ENCODE data around the gene FDX2.

The FDX2 gene

GRCh38 chr19:10299545-10300458, 16.0 kb downstream of the FDX2 start:
- no peak for DNase-seq

GRCh38 chr19:10295847-10296591, 19.8 kb downstream of the FDX2 start:
- no peak for DNase-seq

DNA sequence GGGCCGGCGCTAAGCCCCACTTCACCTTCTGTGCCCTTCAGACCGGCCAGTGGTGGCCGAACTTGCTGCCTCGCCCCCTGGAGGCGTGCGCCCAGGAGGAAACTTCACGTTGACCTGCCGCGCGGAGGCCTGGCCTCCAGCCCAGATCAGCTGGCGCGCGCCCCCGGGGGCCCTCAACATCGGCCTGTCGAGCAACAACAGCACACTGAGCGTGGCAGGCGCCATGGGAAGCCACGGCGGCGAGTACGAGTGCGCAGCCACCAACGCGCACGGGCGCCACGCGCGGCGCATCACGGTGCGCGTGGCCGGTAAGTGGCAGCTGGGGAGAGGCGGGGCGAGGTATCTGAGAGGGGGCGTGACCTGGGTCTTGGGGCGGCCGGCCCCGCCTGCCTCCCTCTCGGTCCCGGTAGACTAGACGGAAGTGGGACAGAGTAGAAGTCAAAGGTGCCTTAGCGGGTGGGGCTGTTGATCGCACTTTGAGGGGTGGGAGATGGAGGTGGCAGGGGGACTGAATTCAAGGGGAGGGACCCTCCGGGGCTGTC, 20.4 kb downstream of the FDX2 start:
- DNase-seq: no peak

GRCh38 chr19:10294368-10294697, 21.5 kb downstream of the FDX2 start:
- DNase-seq: no peak

- no peak for DNase-seq
Observed at GRCh38 chr19:10293637-10294367, 22.0 kb downstream of the FDX2 start.

DNA sequence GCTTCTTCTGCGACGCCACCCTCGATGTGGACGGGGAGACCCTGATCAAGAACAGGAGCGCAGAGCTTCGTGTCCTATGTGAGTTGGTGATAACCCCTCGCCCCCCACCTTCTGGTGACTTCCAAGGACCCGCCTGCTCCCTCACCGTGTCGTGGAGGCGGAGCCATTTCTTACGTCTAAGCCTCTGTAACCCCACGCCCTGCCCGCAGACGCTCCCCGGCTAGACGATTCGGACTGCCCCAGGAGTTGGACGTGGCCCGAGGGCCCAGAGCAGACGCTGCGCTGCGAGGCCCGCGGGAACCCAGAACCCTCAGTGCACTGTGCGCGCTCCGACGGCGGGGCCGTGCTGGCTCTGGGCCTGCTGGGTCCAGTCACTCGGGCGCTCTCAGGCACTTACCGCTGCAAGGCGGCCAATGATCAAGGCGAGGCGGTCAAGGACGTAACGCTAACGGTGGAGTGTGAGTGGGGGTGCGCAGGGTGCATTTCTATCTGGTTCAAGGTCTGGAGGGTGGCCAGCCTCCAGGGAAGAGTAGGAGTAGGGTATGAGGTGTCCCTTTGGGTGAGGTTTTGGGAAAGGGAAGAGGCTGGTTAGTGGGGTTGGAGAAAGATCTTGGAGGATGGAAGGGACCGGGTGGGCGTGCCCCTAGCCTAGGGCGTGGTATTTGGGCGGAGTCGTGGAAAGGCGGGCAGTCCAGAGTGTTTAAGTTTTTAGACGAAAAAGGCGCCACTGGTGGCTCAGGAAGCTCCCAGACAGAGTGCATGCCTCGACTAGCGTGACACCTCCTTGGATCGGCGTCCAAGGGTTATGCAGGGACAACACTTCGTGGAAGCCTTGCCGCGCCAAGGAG, 22.8 kb downstream of the FDX2 start:
- DNase-seq: no peak

- no peak for DNase-seq
Observed at GRCh38 chr19:10292206-10292788, 23.5 kb downstream of the FDX2 start.

DNA sequence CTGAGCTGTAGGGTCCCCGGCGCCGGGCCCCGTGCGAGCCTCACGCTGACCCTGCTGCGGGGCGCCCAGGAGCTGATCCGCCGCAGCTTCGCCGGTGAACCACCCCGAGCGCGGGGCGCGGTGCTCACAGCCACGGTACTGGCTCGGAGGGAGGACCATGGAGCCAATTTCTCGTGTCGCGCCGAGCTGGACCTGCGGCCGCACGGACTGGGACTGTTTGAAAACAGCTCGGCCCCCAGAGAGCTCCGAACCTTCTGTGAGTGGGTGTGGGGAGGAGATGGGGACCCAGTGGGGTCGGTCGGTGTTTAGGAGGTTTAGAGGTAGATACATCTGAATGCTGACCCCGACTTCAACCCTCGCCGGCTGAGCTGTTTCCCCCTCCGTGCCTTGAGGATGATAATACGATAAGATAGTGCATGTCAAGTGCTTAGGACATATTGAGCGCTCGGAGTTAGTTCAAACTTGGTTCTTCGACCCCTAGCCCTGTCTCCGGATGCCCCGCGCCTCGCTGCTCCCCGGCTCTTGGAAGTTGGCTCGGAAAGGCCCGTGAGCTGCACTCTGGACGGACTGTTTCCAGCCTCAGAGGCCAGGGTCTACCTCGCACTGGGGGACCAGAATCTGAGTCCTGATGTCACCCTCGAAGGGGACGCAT, 24.1 kb downstream of the FDX2 start:
- no peak for DNase-seq

GRCh38 chr19:10290876-10291553, 24.8 kb downstream of the FDX2 start:
- DNase-seq: no peak

- no peak for DNase-seq
Observed at GRCh38 chr19:10290357-10290875, 25.4 kb downstream of the FDX2 start.

DNA sequence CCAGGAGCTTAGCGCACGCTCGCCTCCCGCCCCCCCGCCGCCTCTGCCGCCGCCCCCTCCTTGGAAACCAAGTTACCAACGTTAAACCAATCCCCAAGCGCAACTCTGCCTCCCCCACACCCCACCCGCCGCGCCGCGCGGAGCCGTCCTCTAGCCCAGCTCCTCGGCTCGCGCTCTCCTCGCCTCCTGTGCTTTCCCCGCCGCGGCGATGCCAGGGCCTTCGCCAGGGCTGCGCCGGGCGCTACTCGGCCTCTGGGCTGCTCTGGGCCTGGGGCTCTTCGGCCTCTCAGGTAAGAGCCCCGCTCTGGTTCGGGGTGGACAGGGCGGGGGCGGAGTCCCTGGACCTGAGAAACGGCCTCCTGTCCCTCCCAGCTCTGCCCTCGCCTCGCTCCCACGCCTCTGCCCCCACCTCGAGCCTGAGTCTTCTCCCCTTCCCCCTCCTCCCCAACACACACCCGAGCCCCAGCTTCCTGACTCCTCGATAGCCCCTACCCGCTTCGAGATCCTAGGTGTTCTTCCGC, 25.9 kb downstream of the FDX2 start, which contains the start of gene ICAM5:
TSS of gene ICAM5 (plus strand) at position 117 of the 521 bp plus-strand sequence. CDS start at position 209, 92 bp downstream.
- no peak for DNase-seq

DNA sequence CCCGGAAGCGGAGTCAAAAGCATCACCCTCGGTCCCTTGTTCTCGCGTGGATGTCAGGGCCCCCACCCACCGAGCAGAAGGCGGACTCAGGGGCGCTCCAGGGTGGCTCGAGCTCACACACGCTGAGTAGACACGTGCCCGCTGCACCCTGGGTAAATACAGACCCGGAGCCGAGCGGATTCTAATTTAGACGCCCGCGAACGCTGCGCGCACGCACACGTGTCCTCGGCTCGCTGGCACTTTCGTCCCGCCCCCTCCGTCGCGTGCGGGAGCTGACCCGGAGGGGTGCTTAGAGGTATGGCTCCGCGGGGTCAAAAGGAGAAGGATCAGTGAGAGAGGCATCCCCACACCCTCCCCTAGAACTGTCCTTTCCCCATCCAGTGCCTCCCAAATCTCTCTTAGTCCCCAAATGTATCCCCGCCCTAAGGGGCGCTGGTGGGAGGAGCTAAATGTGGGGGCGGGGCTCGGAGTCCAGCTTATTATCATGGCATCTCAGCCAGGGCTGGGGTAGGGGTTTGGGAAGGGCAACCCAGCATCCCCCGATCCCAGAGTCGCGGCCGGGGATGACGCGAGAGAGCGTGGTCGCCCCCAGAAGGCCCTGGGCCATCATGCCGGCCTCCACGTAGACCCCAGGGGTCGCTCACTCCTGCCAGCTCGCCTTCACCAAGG, 26.5 kb downstream of the FDX2 start:
- no peak for DNase-seq

DNA sequence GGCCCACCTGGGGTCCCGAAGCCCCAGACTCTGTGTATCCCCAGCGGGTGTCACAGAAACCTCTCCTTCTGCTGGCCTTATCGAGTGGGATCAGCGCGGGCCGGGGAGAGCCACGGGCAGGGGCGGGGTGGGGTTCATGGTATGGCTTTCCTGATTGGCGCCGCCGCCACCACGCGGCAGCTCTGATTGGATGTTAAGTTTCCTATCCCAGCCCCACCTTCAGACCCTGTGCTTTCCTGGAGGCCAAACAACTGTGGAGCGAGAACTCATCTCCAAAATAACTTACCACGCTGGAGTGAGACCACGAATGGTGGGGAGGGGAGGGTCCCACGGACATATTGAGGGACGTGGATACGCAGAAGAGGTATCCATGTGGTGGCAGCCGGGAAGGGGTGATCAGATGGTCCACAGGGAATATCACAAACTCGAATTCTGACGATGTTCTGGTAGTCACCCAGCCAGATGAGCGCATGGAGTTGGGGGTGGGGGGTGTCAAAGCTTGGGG, 27.1 kb downstream of the FDX2 start:
- peak; percentile 61 for DNase-seq

DNA sequence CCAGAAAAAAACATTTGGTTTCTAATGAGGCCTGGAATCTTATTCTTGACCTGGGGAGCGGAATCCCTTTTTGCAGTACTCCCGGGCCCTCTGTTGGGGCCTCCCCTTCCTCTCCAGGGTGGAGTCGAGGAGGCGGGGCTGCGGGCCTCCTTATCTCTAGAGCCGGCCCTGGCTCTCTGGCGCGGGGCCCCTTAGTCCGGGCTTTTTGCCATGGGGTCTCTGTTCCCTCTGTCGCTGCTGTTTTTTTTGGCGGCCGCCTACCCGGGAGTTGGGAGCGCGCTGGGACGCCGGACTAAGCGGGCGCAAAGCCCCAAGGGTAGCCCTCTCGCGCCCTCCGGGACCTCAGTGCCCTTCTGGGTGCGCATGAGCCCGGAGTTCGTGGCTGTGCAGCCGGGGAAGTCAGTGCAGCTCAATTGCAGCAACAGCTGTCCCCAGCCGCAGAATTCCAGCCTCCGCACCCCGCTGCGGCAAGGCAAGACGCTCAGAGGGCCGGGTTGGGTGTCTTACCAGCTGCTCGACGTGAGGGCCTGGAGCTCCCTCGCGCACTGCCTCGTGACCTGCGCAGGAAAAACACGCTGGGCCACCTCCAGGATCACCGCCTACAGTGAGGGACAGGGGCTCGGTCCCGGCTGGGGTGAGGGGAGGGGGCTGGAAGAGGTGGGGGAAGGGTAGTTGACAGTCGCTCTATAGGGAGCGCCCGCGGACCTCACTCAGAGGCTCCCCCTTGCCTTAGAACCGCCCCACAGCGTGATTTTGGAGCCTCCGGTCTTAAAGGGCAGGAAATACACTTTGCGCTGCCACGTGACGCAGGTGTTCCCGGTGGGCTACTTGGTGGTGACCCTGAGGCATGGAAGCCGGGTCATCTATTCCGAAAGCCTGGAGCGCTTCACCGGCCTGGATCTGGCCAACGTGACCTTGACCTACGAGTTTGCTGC, 28.7 kb downstream of the FDX2 start, which contains the start of gene ICAM4:
TSS of gene ICAM4 (plus strand) at position 153 of the 935 bp plus-strand sequence. CDS start at position 211, 58 bp downstream.
- DNase-seq: no peak

DNA sequence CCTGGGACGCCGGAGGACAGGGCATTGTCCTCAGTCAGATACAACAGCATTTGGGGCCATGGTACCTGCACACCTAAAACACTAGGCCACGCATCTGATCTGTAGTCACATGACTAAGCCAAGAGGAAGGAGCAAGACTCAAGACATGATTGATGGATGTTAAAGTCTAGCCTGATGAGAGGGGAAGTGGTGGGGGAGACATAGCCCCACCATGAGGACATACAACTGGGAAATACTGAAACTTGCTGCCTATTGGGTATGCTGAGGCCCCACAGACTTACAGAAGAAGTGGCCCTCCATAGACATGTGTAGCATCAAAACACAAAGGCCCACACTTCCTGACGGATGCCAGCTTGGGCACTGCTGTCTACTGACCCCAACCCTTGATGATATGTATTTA, 30.4 kb downstream of the FDX2 start:
- DNase-seq: no peak

DNA sequence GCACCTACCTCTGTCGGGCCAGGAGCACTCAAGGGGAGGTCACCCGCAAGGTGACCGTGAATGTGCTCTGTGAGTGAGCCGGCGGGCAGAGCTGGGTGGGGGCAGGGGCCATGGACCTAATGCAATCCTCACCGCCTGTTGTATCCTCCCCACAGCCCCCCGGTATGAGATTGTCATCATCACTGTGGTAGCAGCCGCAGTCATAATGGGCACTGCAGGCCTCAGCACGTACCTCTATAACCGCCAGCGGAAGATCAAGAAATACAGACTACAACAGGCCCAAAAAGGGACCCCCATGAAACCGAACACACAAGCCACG, 30.9 kb downstream of the FDX2 start:
- no peak for DNase-seq

DNA sequence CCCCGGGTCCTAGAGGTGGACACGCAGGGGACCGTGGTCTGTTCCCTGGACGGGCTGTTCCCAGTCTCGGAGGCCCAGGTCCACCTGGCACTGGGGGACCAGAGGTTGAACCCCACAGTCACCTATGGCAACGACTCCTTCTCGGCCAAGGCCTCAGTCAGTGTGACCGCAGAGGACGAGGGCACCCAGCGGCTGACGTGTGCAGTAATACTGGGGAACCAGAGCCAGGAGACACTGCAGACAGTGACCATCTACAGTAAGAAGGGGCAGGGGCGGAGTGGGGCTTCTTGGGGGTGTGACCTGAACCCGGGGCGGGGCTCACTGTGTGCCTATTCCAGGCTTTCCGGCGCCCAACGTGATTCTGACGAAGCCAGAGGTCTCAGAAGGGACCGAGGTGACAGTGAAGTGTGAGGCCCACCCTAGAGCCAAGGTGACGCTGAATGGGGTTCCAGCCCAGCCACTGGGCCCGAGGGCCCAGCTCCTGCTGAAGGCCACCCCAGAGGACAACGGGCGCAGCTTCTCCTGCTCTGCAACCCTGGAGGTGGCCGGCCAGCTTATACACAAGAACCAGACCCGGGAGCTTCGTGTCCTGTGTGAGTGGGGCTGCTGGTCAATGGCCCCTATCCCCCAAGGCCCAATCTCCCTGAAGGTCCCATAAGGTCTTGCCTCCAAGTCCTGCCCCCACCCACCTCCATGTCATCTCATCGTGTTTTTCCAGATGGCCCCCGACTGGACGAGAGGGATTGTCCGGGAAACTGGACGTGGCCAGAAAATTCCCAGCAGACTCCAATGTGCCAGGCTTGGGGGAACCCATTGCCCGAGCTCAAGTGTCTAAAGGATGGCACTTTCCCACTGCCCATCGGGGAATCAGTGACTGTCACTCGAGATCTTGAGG, 31.5 kb downstream of the FDX2 start:
- no peak for DNase-seq

Measured in left hindlimb (tissue), 1 donor.